Thyroid gland (tissue), 4 donors: ENCODE results near the gene LRMDA.

Experiments used
- CTCF ChIP-seq, 6 experiments: fragments of 200-600 bp in 3 of 6; fragments of 450-650 bp in 3 of 6; sonication (generic) in 3 of 6; IDR thresholded peaks; one replicate each; pipeline ENCODE4 v1.5.1; 2016 to 2019; ENCODE audit warnings: antibody characterized with exemption in 6 of 6, mild to moderate bottlenecking in 2 of 6, inconsistent platforms in 1 of 6, moderate library complexity in 1 of 6
- POLR2A ChIP-seq, 2 donors: fragments of 450-650 bp; IDR thresholded peaks; one replicate each; pipeline ENCODE4 v1.6.1; 2017; ENCODE audit warnings: antibody characterized with exemption in 2 of 2, mild to moderate bottlenecking in 2 of 2, moderate library complexity in 1 of 2

- TF ChIP-seq CTCF (IDR thresholded peaks at IDR 0.05) (no peak), POLR2A (IDR thresholded peaks at IDR 0.05) (no peak)
Observed at GRCh38 chr10:75593692-75594556, 162.5 kb downstream of the LRMDA start.
